ENCODE results near the gene ARHGEF11.

The ARHGEF11 gene

DNA sequence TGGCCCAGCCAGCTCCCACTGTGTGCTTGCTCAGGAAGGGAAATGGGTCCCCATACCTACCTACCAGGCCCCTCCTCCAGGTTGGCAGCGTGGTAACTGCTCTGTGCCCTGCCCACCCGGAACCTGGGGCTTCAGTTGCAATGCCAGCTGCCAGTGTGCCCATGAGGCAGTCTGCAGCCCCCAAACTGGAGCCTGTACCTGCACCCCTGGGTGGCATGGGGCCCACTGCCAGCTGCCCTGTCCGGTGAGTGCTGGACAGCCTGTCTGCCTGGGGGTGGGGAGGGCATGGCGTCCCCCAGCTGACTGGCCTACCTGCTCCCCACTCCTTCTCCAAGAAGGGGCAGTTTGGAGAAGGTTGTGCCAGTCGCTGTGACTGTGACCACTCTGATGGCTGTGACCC is 135.9 kb downstream of the ARHGEF11 start:
- no peak for ATAC-seq
- no peak for DNase-seq

DNA sequence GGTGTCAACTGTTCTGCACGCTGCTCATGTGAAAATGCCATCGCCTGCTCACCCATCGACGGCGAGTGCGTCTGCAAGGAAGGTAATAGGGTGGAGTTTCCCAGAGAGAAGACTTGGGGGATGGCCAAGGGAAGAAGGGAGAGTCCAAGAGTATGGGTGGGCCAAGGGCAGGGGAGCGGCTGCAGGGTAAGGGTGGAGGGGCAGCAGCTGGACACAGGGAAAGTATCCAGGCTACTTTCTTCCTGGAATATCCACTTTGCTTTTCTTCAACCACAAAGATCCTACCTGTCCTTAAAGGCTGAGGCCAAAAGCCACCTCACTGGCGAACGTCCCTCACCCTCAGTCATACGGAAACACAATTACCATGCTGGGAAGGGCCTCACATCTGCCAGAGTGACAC is 136.6 kb downstream of the ARHGEF11 start:
- DNase-seq (no peak), ATAC-seq (no peak)

DNA sequence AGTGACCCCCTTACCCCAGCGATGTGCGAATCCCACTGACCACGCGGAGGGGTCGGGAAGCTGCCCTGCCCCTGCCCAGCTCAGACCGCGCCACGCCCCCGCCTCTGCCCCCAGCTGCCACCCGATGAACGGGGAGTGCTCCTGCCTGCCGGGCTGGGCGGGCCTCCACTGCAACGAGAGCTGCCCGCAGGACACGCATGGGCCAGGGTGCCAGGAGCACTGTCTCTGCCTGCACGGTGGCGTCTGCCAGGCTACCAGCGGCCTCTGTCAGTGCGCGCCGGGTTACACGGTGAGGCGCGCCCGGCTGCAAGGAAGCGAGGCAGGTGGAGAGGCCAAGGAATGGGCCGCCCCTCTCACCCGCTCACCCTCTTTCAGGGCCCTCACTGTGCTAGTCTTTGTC is 137.0 kb downstream of the ARHGEF11 start:
- ATAC-seq (no peak), DNase-seq (no peak)

DNA sequence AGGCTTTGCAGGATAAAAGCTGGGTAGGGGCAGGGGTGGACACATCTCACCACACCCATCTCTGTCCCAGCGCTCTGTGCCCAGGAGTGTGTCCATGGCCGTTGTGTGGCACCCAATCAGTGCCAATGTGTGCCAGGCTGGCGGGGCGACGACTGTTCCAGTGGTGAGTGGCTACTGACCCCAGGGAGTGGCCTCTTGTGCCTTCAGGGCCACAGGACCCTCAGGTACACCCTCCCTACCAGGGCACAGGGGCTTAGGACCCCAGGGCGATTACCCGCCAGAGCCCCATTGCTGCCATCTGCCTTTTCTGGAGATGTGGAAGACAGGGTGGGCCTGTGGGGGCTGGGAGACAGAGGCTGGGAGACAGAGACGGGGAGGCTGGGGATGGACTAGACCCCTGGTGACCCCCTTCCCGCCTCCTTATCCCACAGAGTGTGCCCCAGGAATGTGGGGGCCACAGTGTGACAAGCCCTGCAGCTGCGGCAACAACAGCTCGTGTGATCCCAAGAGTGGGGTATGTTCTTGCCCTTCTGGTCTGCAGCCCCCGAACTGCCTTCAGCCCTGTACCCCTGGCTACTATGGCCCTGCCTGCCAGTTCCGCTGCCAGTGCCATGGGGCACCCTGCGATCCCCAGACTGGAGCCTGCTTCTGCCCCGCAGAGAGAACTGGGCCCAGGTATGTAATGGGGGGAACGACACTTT is 139.2 kb downstream of the ARHGEF11 start:
- no peak for DNase-seq
- ATAC-seq = no peak

DNA sequence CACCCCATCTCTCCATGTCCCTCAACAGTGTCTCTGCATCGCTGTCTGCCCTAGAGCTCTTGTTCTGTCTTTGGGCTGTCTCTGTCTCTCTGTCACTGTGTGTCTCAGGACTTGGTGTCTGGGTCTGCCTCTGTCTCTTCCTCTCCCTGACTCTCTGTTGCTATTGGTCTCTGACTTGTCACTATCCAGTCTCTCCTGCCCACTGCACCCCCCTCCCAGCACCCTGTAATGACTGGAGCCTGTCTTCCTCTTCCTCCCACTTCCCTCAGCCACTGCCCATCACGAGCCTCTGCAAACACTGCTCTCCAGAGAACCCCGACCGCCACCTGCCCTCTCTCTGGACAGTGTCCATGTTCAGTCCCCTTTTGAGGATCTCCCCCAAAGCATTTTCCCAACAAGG is 139.9 kb downstream of the ARHGEF11 start:
- no peak for ATAC-seq
- no peak for DNase-seq

DNA sequence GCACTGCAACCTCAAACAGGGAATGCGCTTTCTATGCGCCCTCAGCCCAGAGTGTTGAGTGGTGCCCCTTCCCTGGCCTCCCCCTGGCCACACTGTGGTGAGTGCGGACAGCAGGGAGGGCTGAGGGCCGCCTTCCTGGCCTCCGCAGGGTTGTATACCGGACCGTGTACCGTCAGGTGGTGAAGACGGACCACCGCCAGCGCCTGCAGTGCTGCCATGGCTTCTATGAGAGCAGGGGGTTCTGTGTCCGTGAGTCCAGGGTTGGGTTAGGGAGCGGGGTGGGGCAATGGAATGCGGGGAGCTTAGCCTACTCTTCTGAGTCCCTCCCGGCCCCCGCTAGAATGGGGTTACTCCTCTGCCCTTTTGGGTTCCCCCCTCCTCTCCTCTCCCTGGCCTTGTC is 140.4 kb downstream of the ARHGEF11 start:
- ATAC-seq (no peak), DNase-seq (no peak)

DNA sequence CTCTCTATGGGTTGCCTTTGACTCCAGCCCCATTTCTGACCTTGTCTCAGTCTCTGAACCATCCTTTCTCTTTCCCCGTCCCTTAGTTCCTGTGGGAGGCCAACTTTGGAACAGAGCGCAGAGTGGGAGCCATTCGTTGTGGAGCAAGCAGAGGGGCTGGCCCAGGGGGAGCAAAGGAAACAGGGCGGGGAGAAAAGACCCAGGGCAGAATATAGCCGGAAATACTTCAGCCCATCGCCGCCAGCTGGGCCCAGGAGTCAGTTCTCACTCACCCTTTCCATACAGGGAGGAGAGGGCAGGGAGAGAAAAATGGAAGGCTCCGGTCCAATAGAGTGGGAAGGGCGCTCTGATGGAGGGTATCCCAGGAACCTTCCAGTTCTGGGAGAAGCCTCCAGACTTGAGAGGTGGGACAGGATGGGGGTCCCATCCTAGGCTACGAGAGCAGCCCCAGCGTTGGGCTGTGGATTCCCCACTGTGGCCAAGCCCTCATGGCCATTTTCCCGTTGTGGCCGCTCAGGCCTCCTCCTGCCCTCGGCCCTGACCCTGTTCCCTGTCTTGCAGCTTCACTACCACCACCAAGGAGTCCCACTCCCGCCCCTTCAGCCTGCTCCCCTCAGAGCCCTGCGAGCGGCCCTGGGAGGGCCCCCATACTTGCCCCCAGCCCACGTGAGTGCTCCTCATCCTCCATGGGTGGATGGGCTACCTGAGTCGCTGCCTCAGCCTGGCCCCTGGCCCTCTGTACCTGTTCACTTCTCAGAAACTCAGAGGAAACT is 141.2 kb downstream of the ARHGEF11 start:
- ATAC-seq = no peak
- DNase-seq = no peak

DNA sequence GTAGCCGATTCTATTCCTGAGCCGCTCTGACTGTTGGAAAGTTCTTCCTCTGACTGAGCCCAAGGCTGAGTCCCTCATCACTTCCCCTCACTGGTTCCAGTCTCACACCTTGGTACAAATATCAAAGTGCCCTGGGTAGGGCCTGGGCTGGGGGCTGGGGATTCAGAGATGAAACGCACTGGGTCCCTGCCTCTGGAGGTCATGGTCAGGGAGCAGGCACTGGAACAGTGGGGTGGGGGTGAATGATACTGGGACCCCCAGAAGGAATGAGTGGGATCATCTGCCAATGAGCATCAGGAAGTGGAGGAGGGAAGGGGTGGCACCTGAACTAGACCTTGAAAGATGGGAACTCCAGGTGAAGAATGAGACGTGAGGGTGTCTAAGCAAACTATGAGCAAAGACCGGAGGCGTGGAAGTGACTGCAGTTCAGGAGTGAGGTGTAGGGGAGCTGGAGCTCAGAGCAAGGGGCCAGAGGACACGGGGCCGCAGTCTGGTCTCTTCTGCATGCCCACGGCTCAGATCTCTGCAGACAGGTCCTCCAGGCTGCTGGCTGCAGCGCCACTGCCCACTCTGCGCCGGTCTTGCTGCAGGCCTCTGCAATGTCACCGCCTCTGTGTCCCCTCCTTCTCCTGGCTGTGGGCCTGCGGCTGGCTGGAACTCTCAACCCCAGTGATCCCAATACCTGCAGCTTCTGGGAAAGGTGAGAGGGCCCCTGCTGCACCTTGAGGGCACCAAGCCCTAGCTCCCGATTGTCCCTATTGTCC is 142.0 kb downstream of the ARHGEF11 start:
- no peak for DNase-seq
- ATAC-seq = no peak

DNA sequence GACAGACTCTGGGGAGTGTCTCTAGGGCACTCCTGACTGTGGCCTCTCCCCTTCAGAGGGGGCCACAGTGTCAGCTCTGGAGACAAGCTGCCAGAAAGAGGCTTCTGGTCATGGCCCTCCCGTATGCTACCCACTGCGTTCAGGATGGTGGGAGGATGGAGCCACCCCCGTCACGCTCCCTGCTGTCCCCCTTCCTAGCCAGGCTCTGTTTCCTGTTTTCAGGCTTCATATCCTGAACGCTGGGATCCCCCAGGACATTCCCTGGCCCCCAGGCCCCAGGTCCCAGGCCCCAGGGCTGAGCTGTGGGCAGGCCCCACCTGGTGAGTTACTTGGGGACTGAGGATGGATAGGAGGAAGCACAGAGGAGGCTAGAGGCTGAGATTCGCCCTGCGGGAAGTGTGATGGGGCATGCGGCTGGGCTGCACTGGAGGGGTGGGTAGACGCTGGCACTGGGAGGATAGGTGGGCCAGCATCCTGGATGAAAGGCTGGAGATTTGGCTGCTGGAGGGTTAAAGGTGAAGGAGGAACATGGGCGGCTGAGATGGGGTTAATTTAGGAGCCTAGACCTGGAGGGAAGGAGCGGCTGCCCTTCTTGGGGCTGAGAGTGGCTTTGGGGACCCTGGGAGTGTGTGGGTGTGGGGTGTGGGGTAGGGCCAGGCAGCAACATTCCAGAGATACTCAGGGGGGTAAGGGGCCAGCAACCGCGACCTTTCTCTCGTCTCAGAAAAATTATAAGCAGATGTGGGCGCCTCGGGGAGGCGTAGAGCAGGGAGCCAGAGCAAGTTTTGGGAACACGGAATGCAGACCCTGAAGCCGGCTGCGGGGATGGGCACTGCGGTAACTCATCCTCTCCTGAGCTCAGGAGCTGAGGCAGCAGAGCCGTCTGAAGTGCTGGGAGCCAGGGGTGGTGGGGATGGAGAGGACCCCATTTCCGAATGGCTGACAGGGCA is 143.3 kb downstream of the ARHGEF11 start:
- no peak for ATAC-seq
- no peak for DNase-seq

DNA sequence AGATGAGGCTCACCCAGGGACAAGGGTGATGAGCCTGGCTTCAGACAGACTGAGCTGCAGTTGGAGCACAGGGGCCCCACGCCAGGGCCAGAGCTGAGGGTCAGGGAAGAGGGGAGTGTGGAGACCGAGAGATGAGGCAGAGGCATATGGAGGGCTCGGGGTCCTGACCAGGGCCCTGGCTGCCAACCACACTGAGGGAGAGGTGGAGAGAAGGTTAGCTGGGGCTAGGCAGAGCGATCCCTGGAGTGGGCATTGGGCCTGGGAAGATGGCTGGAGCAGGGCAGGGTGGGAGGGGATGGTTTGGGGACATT is 144.0 kb downstream of the ARHGEF11 start:
- no peak for ATAC-seq
- DNase-seq = no peak

DNA sequence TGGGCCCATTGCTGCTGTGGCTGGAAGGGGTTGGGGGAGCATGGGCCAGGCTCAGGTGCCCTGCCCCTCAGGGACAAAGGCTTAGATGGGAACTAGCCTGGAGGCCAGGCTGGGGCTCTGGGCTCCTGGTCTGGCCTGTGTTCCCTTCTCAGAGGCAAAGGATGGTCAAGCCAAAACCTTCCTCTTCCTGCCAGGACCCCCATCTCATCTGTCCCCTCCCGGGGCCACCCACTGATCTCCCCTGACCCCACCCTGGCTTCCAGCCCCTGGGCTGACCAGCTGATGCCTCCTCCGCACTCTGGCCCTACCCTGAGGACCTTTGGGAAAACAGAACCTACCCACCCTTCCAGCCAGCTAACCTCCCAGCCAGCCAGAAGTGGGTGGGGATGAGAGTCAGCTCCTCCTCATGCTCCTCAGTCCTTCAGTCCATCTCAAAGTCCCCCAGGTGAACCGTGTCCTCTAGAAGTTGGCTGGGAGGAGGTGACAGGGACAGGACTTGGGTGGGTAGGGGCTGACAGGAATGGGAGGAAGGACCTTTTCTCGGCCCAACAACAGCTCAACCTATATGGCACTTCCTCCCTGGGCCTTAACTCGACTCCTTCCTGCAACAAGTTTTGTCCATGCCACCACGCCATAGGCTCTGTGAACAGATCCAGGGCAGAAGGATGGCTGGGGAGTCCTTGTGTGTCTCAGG is 144.5 kb downstream of the ARHGEF11 start:
- ATAC-seq (no peak), DNase-seq (no peak)

DNA sequence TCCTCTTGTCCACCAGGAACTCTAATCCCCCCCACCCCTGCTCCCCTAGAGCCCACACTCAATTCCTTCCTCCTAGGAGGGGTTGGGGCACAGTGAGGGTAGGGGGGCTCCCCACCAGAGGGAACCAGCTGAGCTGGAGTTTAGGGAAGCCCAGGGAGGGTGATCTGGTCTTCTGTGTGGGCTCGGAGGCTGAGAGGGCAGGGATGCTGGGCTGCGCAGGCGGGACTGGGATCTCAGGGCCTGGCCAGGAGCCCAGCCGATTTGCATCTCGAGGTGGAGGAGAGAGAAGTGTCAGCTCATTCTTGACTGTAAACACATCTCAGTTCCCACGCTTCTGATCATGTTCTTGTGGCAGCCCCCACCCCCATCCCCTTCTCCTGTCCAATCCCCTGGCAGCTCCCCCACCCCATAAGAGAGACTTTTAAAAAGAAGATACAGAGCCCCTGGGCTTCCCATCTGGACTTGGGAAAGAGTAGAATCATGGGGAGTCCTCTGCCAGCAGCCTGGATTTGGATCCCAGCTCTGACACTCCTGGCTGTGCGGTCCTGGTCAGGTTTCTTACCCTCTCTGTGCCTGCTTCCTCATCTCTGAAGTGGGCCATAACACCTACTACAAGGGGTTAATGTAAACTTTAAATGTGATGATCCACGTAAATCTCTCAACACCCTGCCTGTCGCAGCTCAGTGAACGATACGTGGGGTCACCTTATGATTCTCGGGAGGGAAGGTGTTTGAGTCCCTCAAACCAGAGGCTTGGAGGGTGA is 145.4 kb downstream of the ARHGEF11 start:
- no peak for DNase-seq
- no peak for ATAC-seq

DNA sequence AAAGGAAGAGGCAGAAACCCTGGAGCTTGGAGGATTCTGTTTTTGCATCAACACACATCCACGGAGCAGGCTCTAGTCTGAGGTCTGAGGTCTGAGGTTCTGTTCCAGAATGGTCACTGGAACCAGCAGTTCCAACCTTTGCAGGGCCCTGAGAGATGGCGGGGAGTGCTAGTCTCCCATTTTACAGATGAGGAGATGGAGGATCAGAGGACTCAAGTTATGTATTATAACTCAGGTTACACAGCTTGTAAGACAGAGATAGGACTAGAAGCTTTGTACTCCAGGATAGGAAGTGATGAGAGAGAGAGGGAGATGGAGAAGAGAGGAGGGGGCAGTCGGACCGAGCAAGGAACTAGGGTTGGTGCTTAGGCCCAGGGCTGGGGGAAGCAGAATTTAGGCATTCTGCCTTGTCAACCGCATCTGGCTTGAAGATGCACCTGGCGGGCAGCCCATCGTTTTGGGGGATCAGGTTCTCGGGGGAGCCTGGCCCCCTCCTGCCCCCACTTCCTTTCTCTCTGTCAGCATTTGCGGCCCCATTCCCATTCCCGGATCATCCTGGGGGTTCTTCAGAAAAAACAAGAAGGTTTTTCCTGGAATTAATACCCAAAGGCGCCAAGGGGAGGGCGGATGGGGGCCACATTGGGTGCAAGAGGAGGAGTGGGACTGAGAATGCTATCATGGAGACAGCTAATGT is 146.4 kb downstream of the ARHGEF11 start:
- ATAC-seq (no peak), DNase-seq (no peak)

DNA sequence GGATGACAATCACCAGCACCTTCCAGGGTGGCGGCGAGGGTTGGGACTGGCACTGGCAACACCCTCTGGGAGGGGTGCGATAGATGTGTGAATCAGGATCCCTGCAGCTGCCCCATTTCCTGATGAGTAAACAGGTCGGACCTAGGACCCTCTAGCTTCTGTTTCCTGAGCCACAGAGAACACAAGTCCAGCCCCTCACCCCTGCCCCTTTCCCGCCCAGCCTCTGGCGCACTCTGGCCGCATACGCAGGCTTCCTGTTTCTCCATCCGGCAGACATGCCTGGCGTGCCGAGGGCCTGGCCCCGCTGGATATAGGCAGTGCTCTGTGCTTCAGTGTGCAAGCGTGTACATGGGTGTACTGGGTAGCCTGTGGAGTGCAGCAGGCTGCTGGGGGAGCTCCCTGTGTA is 147.4 kb downstream of the ARHGEF11 start:
- DNase-seq = no peak
- ATAC-seq = no peak

DNA sequence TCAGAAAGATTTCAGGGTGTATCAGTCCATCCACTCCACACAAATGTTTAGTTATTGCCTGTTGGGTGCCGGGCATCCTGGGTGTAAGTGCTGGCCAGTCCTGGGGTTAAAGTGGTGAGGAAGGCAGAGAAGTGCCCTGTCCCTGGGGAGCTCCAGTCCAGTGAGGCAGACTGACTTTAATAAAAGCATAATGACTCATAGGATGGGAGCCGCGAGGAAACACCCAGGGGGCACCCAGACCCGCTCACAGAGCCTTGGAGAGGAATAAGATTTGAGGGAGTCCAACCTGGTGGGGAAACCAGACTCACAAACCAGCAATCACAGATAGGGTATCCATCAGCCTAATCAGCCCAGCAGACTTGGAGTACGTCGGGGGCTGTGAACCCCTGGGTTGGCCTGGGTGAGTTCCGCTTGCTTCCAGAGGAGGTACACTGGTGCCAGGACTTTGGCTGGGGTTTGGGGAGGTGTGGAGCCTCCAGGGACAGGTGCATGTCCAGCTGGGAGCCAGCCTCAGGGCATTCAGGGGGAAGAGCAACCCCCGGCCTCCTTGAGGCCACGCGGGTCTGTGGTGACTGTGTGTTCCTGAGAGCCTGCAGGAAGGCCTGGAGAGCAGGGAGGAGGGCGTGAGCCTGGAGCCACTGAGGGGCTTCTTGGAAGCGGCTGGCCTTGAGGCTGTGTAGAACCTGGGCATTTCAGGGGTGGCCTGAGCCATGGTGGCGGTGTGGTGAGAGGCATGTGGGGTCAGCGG is 148.3 kb downstream of the ARHGEF11 start:
- ATAC-seq (no peak), DNase-seq (no peak)

DNA sequence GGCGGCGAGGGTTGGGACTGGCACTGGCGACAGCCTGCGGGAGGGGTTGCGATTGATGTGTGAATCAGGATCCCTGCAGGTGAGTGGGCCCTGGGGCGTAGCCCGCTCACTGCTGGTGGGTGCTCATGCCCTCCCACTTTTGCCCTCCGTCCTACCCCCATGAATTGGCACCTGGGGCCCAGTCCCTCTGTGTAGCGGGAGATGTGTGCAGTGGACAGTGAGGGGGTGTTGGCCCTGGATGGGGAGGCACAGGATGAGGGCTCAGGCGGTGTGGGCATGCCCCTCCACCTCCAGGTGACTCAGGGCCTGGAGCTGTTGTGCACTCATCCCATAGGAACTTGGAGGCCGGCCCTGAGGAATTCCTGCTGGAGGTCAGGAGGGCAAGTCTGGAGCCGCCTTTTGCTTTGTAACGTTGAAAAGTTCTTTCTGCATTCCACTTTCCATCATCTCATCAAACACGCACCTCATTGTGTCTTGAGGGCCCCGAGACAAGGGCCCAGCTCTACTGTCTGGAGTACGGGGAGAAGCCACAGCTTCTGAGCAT is 149.0 kb downstream of the ARHGEF11 start:
- DNase-seq (no peak), ATAC-seq (no peak)

DNA sequence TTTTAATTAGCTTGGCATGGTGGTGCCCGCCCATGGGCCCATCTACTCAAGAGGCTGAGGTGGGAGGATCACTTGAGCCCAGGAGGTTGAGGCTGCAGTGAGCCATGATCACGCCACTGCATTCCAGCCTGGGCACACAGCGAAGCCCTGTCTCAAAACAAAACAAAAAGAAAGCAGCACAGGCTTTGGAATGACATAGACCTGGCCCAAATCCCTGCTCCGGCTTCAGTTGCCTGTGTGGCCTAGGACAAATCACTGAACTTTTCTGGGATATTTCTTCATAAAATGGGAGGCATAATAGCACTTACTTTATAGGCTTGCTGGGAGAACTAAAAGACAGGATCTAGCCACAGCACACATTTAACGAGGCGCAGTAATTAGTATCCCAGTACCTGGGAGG is 149.6 kb downstream of the ARHGEF11 start:
- ATAC-seq (no peak), DNase-seq (no peak)

DNA sequence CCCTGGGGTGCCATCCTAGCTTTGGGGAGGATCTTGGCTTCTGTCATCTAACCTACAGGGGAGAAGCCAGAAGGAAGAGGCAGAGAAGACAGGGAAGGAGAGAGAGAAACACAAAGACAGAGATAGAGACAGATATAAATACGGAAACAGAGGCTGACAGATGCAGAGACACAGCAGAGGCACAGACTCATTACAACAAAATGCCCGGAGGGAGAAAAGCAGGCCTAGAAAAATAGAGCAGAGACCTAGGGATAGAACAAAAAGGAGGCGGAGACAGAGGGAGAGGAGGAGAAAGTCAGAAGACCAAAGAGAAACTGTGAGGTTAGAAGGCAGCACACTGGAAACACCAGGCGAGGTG is 150.1 kb downstream of the ARHGEF11 start:
- no peak for DNase-seq

DNA sequence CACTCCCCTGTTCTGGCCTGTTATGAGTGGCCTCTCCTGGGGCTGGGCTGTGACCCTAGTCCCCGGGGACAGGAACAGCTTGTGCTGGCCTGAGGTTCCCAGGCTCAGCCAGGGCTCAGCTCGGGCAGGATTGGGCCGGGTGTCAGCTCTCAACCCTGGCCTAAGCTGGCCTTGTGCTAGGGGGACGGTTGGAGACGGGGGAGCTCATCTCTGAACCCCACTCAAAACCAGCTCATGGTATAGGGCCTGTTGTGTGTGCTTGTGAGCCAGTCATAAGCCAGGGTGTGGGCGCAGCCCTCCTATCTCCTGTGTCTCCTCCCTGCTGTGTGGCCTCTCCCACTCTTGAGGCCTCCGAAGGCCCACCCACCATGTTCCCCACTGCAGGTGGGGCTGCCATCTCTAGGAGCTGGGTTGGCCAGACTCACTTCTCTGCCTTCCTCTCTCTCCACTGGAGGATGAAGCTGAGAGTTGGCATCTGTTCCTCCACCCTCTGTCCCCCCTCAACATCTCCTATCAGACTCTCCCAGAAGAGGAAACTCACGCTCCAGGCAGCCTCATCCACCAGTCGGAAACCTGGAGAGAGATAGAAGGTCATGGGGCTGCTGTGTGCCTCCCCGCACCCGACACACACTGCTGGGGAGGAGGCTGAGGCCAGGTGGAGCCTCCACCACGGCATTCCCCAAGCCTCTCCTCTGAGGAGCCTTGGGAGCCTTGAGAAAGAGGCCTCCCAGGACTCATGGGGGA is 150.7 kb downstream of the ARHGEF11 start:
- ATAC-seq = no peak
- no peak for DNase-seq

More for the DNA sequence above, 150.1 kb downstream of the ARHGEF11 start:
- no peak for ATAC-seq
